SK-N-MC (cell line): Measurements from ENCODE around the gene AQP12A.

Experiments used
- DNase-seq: peaks from one replicate; pipeline ENCODE4 v3.0.0-alpha.2; 2011; ENCODE audit warnings: low read depth, low spot score
- H3K27ac ChIP-seq: fragments of 200-600 bp; sonication (generic); 2 replicates; pipeline ENCODE4 v1.5.1; 2016; ENCODE audit warnings: mixed run types
- H3K36me3 ChIP-seq: fragments of 200-600 bp; sonication (generic); 2 replicates; pipeline ENCODE4 v1.6.1; 2017; ENCODE audit warnings: antibody characterized with exemption, low read length, mixed read lengths; ENCODE audit not compliant: insufficient read depth
- H3K4me3 ChIP-seq: fragments of 200-600 bp; sonication (generic); 2 replicates; pipeline ENCODE4 v1.5.1; 2016
- H3K9ac ChIP-seq: fragments of 200-600 bp; sonication (generic); 2 replicates; pipeline ENCODE4 v1.8.0; 2017; ENCODE audit warnings: mixed run types, mixed read lengths; ENCODE audit not compliant: insufficient read length
- H3K9me3 ChIP-seq: fragments of 200-600 bp; sonication (generic); 2 replicates; pipeline ENCODE4 v1.6.1; 2017; ENCODE audit warnings: low read depth, mild to moderate bottlenecking, antibody characterized with exemption, low read length, moderate library complexity, mixed read lengths
- EZH2 ChIP-seq: fragments of 200-600 bp; sonication (generic); IDR thresholded peaks from one replicate; pipeline ENCODE4 v1.6.1; 2017; ENCODE audit warnings: antibody characterized with exemption
- FOXP2 ChIP-seq: optimal IDR thresholded peaks from 2 replicates; pipeline ENCODE3; 2011; ENCODE audit warnings: mild to moderate bottlenecking, moderate library complexity; ENCODE audit not compliant: insufficient read depth; ENCODE audit errors: extremely low read length, control extremely low read depth
- POLR2AphosphoS5 ChIP-seq: IDR thresholded peaks from 2 replicates; pipeline ENCODE4 v1.6.1; 2012; ENCODE audit warnings: mild to moderate bottlenecking, low read depth, low read length, borderline replicate concordance

The AQP12A gene

DNA sequence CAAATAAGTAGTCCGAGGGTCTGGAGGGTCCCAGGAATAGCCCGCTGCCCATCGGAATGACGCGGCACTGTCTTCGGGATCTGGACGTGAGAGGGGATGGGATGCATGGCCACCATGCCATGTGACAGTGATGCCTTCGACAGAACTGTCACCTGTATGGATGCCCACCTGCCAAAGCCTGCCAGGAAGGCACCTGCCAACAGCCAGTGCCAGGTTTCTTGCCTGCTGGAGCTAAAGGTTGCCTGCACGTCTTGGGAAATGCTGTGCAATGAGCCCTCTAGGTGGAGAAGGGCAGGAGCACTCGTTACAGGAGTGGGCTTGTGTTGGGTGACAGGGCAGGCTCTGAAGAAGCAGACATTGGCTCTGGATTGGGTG lies 45.9 kb upstream of the AQP12A start:
- no peak for DNase-seq
- no peak overlapping the region for H3K4me3 ChIP-seq
- no peaks in the 10 kb centered on the region for H3K9me3 ChIP-seq
- TF ChIP-seq POLR2AphosphoS5 (no peak), EZH2 (no peak), FOXP2 (no peak)
- H3K9ac ChIP-seq: no peak overlapping the region
- H3K36me3 ChIP-seq: no peaks in the 10 kb centered on the region
- no peak overlapping the region for H3K27ac ChIP-seq

DNA sequence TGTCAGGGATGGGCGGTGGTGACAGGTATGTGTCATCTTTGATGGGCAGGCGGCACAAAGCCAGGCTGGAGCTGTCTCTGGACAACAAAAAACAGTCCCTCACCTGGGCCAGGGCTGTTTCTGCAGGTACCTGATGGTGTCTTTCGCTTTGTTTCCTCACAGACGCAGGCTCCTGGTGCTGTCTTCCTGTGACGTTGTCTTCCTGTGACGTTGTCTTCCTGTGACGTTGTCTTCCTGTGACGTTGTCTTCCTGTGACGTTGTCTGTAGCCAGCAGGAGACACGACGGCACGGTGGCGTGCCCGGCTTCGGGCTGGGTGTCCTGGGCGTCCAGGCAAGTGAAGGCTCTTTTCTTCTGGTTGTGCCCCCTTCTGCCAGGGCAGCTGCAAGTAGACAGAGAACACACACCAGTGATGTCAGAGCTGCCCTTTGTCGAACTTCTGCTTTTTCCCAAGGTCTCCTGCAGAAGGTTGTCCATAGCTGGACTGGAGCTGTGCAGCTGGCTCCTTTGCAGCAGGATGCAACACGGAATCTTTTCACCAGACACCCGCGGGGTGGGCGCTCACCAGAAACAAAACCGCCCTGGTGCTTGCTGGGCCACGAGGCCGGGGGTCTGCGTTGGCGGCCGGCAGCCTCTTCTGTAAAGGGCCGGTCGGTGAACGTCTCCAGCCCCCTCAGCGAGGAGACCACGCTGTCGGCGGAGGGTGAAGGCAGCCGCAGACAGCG lies 45.3 kb upstream of the AQP12A start:
- no peak for DNase-seq
- Histone ChIP-seq H3K36me3 (no peaks in the 10 kb centered on the region), H3K4me3 (no peak overlapping the region), H3K27ac (no peak overlapping the region), H3K9me3 (no peaks in the 10 kb centered on the region), H3K9ac (no peak overlapping the region)
- TF ChIP-seq EZH2 (no peak), FOXP2 (no peak), POLR2AphosphoS5 (no peak)

DNA sequence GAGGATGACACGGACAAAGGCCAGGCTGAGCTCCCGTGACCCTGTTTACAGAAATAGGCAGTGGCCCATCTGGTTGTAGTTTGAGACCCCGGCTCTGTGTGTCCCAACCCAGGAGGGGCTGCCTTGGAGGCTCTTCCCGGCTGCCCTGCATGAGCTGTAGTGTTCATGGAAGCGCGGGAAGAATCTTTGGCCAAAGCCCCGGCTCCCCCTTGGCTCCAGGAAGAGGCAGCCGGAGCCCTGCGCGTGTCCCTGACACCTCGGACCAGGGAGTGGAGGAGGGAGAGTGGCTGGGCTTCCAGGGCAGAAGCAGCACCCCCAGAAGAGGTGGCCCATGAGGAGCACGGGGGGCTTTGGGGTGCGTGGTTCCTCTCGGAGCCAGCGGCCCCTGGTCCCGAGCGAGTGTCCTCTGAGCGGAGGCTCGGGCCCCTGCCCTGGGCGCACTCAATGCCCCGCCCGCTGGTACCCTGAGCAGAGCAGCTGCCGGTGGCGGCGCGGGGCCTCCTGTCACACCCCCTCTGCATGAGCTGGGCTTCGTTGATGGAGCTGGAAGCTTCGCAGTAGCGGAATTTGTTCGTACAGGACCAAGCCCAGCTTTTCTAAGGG lies 44.7 kb upstream of the AQP12A start:
- Histone ChIP-seq H3K36me3 (no peaks in the 10 kb centered on the region), H3K27ac (no peak overlapping the region), H3K9ac (no peak overlapping the region), H3K9me3 (no peaks in the 10 kb centered on the region), H3K4me3 (no peak overlapping the region)
- DNase-seq: no peak
- TF ChIP-seq EZH2: no peak
- TF ChIP-seq POLR2AphosphoS5: no peak
- TF ChIP-seq FOXP2: no peak

DNA sequence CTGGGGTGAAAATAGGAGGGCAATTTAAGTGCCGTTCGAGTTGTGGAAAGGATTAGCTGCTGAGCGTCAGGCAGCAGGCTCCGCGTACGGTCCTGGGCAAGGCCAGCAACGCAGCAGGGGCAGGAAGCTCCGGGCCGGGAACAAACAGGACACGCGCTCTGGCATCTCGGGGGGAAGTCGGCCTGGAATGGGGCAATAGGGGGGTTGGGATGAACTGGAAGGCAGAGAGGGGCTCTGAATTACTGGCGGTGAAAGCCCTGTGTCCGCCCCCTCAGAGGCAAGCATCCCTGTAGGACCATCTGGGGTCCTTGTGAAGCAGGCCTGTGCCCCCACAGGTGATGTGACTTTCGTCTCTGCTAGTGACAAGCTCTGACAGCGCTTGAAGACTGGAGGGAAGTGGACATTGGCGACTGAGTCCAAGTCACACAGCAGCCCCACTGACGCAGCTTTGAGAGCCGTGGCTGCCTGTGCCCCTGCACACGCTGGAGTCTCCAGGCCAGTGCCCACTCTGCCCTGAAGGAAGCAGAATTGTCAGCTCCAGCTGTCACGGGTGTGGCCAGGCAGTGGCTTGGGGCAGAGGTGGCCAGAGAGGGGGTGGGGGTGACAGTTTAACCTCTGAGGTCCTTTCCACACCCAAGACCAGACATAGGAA lies 44.0 kb upstream of the AQP12A start:
- Histone ChIP-seq H3K27ac (no peak overlapping the region), H3K36me3 (no peaks in the 10 kb centered on the region), H3K4me3 (no peak overlapping the region), H3K9ac (no peak overlapping the region), H3K9me3 (no peaks in the 10 kb centered on the region)
- TF ChIP-seq POLR2AphosphoS5 (no peak), FOXP2 (no peak), EZH2 (no peak)
- DNase-seq: no peak

GRCh38 chr2:240648155-240648649 lies 43.5 kb upstream of the AQP12A start:
- no peak for DNase-seq

DNA sequence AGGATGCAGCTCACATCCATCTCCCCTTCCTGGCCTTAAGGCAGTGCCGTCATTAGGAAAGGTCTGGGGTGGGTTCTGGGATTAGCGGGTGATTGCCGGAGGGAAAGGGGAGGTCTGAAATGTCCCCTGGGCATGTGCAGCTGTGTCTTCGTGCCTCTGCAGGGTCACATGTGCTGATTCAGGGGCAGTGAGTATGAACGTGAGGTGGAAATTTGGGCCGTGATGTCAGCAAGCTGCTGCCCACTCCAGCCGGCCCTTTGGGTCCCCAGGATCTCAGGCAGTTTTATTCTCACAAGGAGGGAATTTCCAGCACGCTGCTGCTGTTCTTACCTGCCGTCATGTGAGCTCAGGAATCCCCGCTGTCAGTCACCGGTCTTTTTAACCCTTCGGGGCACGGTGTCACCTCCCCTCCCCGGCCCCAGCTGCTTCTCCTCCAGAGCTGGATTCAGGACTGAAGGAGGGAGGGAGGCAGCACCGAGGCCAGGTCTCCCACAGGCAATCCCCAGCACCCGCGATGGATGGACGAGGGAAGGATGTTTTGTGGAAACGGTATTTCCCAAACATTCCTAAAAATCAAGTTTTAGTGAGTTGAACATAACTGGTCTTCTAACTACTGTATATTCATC lies 42.9 kb upstream of the AQP12A start:
- Histone ChIP-seq H3K9ac (no peak overlapping the region), H3K9me3 (no peaks in the 10 kb centered on the region), H3K36me3 (no peaks in the 10 kb centered on the region), H3K27ac (no peak overlapping the region), H3K4me3 (no peak overlapping the region)
- TF ChIP-seq POLR2AphosphoS5: no peak
- TF ChIP-seq EZH2: no peak
- TF ChIP-seq FOXP2: no peak
- DNase-seq: no peak

More at GRCh38 chr2:240648155-240648649, 43.5 kb upstream of the AQP12A start:
- Histone ChIP-seq H3K9ac (no peak overlapping the region), H3K9me3 (no peaks in the 10 kb centered on the region), H3K27ac (no peak overlapping the region), H3K36me3 (no peaks in the 10 kb centered on the region), H3K4me3 (no peak overlapping the region)
- no peak for TF ChIP-seq FOXP2
- TF ChIP-seq POLR2AphosphoS5: no peak
- no peak for TF ChIP-seq EZH2

GRCh38 chr2:240649331-240649730 lies 42.3 kb upstream of the AQP12A start:
- DNase-seq: no peak
- TF ChIP-seq EZH2: no peak
- no peak for TF ChIP-seq POLR2AphosphoS5
- no peak for TF ChIP-seq FOXP2
- H3K9me3 ChIP-seq: no peaks in the 10 kb centered on the region
- no peak overlapping the region for H3K9ac ChIP-seq
- no peak overlapping the region for H3K4me3 ChIP-seq
- no peaks in the 10 kb centered on the region for H3K36me3 ChIP-seq
- no peak overlapping the region for H3K27ac ChIP-seq
